ENCODE measurements around the gene ELK4. TPM values are rescaled to one million over a fixed set of nuclear protein-coding genes. Genes with fewer than 3 reads are reported as not detected.

Gene ELK4
- polyA plus RNA-seq, 3 donors, result 12.7 to 24.1 (median 22.4) TPM

DNA sequence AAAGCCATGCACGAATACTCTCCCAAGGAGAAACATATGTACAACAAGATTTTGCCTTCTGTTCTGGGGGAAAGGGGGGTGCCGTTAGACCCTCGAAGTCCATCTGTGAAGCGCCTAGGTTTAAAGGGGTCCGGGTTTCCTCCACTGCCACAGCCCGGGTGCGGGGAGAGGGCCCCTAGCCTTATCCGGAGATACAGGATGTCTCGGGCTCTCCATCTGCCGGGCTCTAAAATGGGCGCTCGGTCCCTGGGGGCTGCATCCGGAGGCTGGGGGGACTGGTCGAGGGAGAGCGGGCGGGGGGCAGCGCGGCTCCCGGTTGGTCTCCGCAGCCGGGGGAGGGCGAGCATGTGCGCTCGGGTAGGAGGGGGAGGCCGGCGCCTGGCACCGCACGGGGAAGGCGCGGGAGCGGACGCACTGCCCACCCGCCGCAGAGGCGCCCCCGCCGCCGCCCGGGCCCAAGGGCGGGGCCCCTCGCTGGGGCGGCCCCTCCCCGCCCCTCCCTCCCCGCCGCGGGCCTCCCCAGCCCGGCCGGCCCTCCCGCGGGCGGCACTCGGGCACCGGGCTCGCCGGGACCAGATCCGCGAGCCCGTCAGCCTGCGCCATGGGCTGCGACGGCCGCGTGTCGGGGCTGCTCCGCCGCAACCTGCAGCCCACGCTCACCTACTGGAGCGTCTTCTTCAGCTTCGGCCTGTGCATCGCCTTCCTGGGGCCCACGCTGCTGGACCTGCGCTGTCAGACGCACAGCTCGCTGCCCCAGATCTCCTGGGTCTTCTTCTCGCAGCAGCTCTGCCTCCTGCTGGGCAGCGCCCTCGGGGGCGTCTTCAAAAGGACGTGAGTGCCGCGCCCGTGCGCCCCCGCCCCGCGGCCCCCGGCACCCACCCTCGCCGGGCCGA is 63.1 kb downstream of the ELK4 start:
- DNase-seq, result no peak

GRCh38 chr1:205568135-205568468 is 63.7 kb downstream of the ELK4 start:
- DNase-seq, result no peak

DNA sequence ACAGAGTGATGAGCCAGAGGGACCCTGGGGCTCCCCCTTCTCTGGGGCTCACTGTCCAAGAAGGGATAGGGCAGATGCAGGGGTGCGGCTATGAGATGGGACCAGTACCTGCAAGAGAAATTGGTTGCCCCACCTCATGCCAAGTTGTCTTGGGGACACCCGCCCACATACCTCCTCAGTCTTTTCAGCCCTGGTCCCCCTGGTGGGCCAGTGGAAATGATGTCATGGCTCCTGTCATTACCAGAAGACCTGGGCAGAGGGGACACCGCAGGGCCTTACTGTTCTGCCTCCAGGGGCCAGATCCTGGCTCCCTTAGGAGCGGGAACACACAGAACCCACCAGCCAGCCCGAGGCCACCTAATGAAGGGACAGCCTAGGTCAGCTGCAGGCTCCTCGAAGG is 64.1 kb downstream of the ELK4 start:
- DNase-seq, result no peak

DNA sequence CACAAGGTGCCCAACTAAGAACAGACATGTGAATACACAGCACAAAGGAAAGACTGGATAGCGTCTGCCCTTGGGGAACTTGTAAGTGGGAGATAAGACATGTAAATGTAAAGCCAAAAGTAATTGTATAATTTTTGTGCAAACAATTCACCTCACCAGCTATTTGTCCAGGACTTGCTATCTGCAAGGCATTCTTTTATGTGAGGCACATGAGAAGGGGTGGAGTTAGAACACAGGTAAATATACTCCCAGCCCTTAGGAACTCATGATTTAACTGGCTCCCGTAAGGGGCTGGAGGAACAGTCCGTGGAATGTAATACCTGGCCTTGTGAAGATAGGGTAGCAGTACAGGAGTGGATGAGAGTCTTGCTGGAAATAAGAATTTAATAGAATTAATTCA is 66.0 kb downstream of the ELK4 start:
- no peak for DNase-seq

GRCh38 chr1:205563927-205564441 is 67.8 kb downstream of the ELK4 start:
- no peak for DNase-seq

DNA sequence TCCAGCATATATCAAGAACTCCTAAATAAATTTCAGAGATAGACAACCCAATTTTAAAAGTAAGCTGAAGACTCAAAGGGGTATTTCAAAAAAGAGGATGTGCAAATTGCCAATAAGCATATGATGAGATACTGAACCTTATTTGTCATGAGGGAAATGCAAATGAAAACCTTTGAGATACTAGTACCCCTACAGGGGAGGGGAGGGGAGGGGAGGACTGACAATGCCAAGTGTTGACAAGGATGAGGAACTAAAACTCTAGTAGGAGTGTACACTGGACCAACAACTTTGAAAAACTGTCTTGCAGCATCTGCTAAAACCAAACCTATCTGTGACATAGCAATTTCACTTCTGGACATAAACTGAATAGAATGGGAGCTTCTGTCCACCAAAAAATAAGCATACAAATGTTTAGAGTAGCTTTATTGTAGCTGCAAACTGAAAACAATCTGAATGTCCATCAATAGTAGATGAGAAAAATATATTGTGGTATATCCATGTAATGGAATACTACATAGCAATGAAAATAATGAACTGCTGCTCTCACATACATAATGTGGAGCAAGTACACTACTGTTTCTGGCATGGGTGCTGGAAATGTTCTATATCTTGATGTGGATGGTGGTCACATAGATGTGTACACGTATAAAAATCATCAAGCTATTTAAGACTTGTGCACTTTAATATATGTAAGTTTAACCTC is 70.2 kb downstream of the ELK4 start:
- DNase-seq, result no peak

Other genes with a start within 250 kb of the ELK4 start
- gene LEMD1, start 210.0 kb downstream of the ELK4 start, polyA plus RNA-seq (ENCODE audit: insufficient read length in 3 of 3), result 1 to 10 TPM; 4.1 to 4.8 (median 4.6) TPM
- gene BLACAT1, start 176.0 kb downstream of the ELK4 start, polyA plus RNA-seq (ENCODE audit: insufficient read length in 3 of 3), result 1 to 10 TPM; 2.9 to 3.8 (median 3.7) TPM
- gene CDK18, start 127.3 kb downstream of the ELK4 start, polyA plus RNA-seq (ENCODE audit: insufficient read length in 3 of 3), result 10 to 100 TPM; 28.3 to 35.6 (median 32.7) TPM
- gene SLC45A3, start 48.5 kb upstream of the ELK4 start, polyA plus RNA-seq (ENCODE audit: insufficient read length in 3 of 3), result 10 to 100 TPM in 2 of 3 donors, 1 to 10 TPM in 1; 9.9 to 11.8 (median 10.5) TPM
- gene NUCKS1, start 118.2 kb upstream of the ELK4 start, polyA plus RNA-seq (ENCODE audit: insufficient read length in 3 of 3), result 100 to 1,000 TPM; 368 to 423 (median 399) TPM
- gene RAB29, start 143.5 kb upstream of the ELK4 start, polyA plus RNA-seq (ENCODE audit: insufficient read length in 3 of 3), result 10 to 100 TPM; 28.2 to 39.9 (median 36.6) TPM
- 10 to 100 TPM; 28.9 to 31.7 (median 30.8) TPM for gene SLC41A1, start 181.2 kb upstream of the ELK4 start, polyA plus RNA-seq (ENCODE audit: insufficient read length in 3 of 3)
- gene PM20D1, start 218.1 kb upstream of the ELK4 start, polyA plus RNA-seq (ENCODE audit: insufficient read length in 3 of 3), result 1 to 10 TPM in 2 of 3 donors, under 1 TPM in 1; 0.31 to 2.0 (median 1.5) TPM